ENCODE measurements around the gene VEPH1.

The VEPH1 gene

DNA sequence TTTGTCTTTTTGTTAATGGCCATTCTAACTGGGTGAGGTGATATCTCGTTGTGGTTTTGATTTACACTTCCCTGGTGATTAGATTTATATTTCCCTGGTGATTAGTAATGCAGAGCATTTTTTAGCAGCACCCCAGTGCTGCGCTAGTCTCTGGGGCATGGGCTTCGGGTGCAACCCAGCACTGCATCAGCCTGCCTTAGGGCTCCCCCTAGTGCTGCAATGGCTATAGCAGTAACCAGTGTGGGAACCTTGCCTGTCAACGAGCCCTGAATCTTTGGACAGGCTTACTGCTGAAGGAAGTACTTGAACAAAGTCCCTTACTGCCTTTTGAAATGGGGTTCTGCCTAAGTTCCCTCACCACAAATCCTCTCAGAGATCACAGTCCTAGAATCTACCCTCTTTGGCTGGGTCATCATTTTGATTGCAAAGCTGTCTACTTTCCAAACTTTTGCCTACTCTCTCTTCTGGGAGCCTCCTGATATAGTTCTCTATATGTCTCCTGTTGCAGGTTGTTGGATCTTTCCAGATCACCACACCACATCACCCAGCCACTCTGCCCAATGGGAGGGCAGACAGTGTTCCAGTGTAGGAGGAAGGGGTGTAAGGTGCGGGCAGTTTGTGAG is 264.0 kb downstream of the VEPH1 start:
- Histone ChIP-seq H3K27ac (ENCODE audit: low read depth, low read length) (no peak overlapping the region), H3K9me3 (ENCODE audit: control insufficient read depth, insufficient read depth, low read length) (no peaks in the 10 kb centered on the region), H3K27me3 (ENCODE audit: control insufficient read depth, insufficient read depth, low read length) (no peaks in the 10 kb centered on the region), H3K4me1 (ENCODE audit: control insufficient read depth, insufficient read depth, low read length) (no peaks in the 10 kb centered on the region), H3K36me3 (ENCODE audit: control insufficient read depth, insufficient read depth, low read length) (no peaks in the 10 kb centered on the region), H3K4me3 (ENCODE audit: low read depth, low read length) (no peak overlapping the region), H3K9ac (ENCODE audit: low read depth, low read length) (no peak overlapping the region)

DNA sequence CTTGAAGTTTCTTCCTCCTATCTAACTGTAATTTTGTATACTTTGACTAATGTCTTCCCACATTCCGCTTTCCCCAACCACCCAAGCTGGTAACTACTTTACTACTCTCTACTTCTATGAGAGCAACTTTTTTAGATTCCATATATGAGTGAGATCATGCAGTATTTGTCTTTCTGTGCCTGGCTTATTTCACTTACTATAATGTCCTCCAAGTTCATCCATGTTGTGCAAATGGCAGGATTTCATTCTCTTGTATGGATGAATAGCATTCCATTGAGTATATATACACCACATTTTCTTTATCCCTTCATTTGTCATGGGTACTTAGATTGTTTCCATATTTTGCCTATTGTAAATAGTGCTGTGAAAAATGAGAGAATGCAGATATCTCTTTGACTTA is 264.8 kb downstream of the VEPH1 start:
- no peaks in the 10 kb centered on the region for H3K27me3 ChIP-seq (ENCODE audit: control insufficient read depth, insufficient read depth, low read length)
- no peaks in the 10 kb centered on the region for H3K9me3 ChIP-seq (ENCODE audit: control insufficient read depth, insufficient read depth, low read length)
- H3K4me3 ChIP-seq (ENCODE audit: low read depth, low read length) = no peak overlapping the region
- H3K4me1 ChIP-seq (ENCODE audit: control insufficient read depth, insufficient read depth, low read length) = no peaks in the 10 kb centered on the region
- no peak overlapping the region for H3K9ac ChIP-seq (ENCODE audit: low read depth, low read length)
- no peak overlapping the region for H3K27ac ChIP-seq (ENCODE audit: low read depth, low read length)
- H3K36me3 ChIP-seq (ENCODE audit: control insufficient read depth, insufficient read depth, low read length) = no peaks in the 10 kb centered on the region

DNA sequence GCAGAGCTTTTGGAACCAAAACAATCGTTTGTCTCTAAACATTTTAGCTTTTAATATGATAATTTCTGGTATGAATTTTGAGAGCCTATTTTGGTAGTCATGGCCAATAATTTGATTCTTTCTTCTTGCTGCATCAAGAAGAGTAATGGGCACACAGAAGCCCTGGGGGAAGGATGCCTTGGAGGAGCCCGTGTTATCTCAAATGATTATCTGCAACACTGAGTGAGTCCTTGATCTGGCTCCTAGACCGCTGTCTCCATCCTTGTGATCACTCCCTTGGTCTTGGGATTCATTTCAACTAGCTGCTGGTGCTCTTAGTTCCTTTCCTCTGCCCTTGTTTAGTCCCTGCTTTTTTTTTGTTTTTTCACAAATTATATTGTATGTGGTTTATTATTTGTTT is 265.3 kb downstream of the VEPH1 start:
- H3K4me3 ChIP-seq (ENCODE audit: low read depth, low read length) = no peak overlapping the region
- no peaks in the 10 kb centered on the region for H3K4me1 ChIP-seq (ENCODE audit: control insufficient read depth, insufficient read depth, low read length)
- no peaks in the 10 kb centered on the region for H3K27me3 ChIP-seq (ENCODE audit: control insufficient read depth, insufficient read depth, low read length)
- H3K27ac ChIP-seq (ENCODE audit: low read depth, low read length) = no peak overlapping the region
- no peak overlapping the region for H3K9ac ChIP-seq (ENCODE audit: low read depth, low read length)
- no peaks in the 10 kb centered on the region for H3K36me3 ChIP-seq (ENCODE audit: control insufficient read depth, insufficient read depth, low read length)
- H3K9me3 ChIP-seq (ENCODE audit: control insufficient read depth, insufficient read depth, low read length) = no peaks in the 10 kb centered on the region

DNA sequence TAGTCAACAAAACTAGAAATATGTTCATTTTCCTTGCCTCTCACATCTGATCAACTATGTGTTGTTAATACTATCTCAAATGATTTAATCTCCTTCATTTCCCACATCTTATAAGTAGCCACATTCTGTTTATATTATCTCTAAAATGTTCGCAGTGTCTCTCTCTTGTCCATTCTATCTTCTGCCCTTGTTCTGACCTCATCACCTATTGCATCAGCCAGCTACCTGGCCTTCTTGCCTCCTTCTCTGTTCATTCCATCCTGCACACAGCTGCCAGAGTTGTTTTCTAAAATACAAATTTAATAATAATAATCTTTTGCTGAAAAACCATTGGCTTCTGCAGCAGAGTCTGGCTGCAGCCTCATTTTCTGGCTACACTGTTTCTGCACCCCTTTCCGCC is 267.9 kb downstream of the VEPH1 start:
- H3K9me3 ChIP-seq (ENCODE audit: control insufficient read depth, insufficient read depth, low read length) = no peaks in the 10 kb centered on the region
- H3K36me3 ChIP-seq (ENCODE audit: control insufficient read depth, insufficient read depth, low read length) = no peaks in the 10 kb centered on the region
- no peaks in the 10 kb centered on the region for H3K27me3 ChIP-seq (ENCODE audit: control insufficient read depth, insufficient read depth, low read length)
- no peak overlapping the region for H3K4me3 ChIP-seq (ENCODE audit: low read depth, low read length)
- H3K9ac ChIP-seq (ENCODE audit: low read depth, low read length) = no peak overlapping the region
- H3K4me1 ChIP-seq (ENCODE audit: control insufficient read depth, insufficient read depth, low read length) = no peaks in the 10 kb centered on the region
- no peak overlapping the region for H3K27ac ChIP-seq (ENCODE audit: low read depth, low read length)

- Histone ChIP-seq H3K4me3 (ENCODE audit: low read depth, low read length) (no peak overlapping the region), H3K27ac (ENCODE audit: low read depth, low read length) (no peak overlapping the region), H3K27me3 (ENCODE audit: control insufficient read depth, insufficient read depth, low read length) (no peaks in the 10 kb centered on the region), H3K36me3 (ENCODE audit: control insufficient read depth, insufficient read depth, low read length) (no peaks in the 10 kb centered on the region), H3K9me3 (ENCODE audit: control insufficient read depth, insufficient read depth, low read length) (no peaks in the 10 kb centered on the region), H3K9ac (ENCODE audit: low read depth, low read length) (no peak overlapping the region), H3K4me1 (ENCODE audit: control insufficient read depth, insufficient read depth, low read length) (no peaks in the 10 kb centered on the region)
Observed at GRCh38 chr3:157233923-157234322, 269.3 kb downstream of the VEPH1 start.

- H3K9ac ChIP-seq (ENCODE audit: low read depth, low read length) = no peak overlapping the region
- no peaks in the 10 kb centered on the region for H3K4me1 ChIP-seq (ENCODE audit: control insufficient read depth, insufficient read depth, low read length)
- no peaks in the 10 kb centered on the region for H3K36me3 ChIP-seq (ENCODE audit: control insufficient read depth, insufficient read depth, low read length)
- H3K9me3 ChIP-seq (ENCODE audit: control insufficient read depth, insufficient read depth, low read length) = no peaks in the 10 kb centered on the region
- H3K4me3 ChIP-seq (ENCODE audit: low read depth, low read length) = no peak overlapping the region
- H3K27me3 ChIP-seq (ENCODE audit: control insufficient read depth, insufficient read depth, low read length) = no peaks in the 10 kb centered on the region
- no peak overlapping the region for H3K27ac ChIP-seq (ENCODE audit: low read depth, low read length)
Observed at GRCh38 chr3:157232141-157232540, 271.1 kb downstream of the VEPH1 start.

GRCh38 chr3:157231071-157231470 is 272.1 kb downstream of the VEPH1 start:
- no peaks in the 10 kb centered on the region for H3K36me3 ChIP-seq (ENCODE audit: control insufficient read depth, insufficient read depth, low read length)
- H3K27me3 ChIP-seq (ENCODE audit: control insufficient read depth, insufficient read depth, low read length) = no peaks in the 10 kb centered on the region
- no peaks in the 10 kb centered on the region for H3K9me3 ChIP-seq (ENCODE audit: control insufficient read depth, insufficient read depth, low read length)
- no peak overlapping the region for H3K27ac ChIP-seq (ENCODE audit: low read depth, low read length)
- H3K9ac ChIP-seq (ENCODE audit: low read depth, low read length) = no peak overlapping the region
- H3K4me1 ChIP-seq (ENCODE audit: control insufficient read depth, insufficient read depth, low read length) = no peaks in the 10 kb centered on the region
- H3K4me3 ChIP-seq (ENCODE audit: low read depth, low read length) = no peak overlapping the region

- Histone ChIP-seq H3K4me1 (ENCODE audit: control insufficient read depth, insufficient read depth, low read length) (no peaks in the 10 kb centered on the region), H3K9ac (ENCODE audit: low read depth, low read length) (no peak overlapping the region), H3K9me3 (ENCODE audit: control insufficient read depth, insufficient read depth, low read length) (no peaks in the 10 kb centered on the region), H3K4me3 (ENCODE audit: low read depth, low read length) (no peak overlapping the region), H3K27me3 (ENCODE audit: control insufficient read depth, insufficient read depth, low read length) (no peaks in the 10 kb centered on the region), H3K27ac (ENCODE audit: low read depth, low read length) (no peak overlapping the region), H3K36me3 (ENCODE audit: control insufficient read depth, insufficient read depth, low read length) (no peaks in the 10 kb centered on the region)
Observed at GRCh38 chr3:157226173-157226847, 276.9 kb downstream of the VEPH1 start.

GRCh38 chr3:157225001-157225400 is 278.2 kb downstream of the VEPH1 start:
- no peaks in the 10 kb centered on the region for H3K9me3 ChIP-seq (ENCODE audit: control insufficient read depth, insufficient read depth, low read length)
- no peaks in the 10 kb centered on the region for H3K4me1 ChIP-seq (ENCODE audit: control insufficient read depth, insufficient read depth, low read length)
- no peaks in the 10 kb centered on the region for H3K27me3 ChIP-seq (ENCODE audit: control insufficient read depth, insufficient read depth, low read length)
- no peak overlapping the region for H3K27ac ChIP-seq (ENCODE audit: low read depth, low read length)
- H3K36me3 ChIP-seq (ENCODE audit: control insufficient read depth, insufficient read depth, low read length) = no peaks in the 10 kb centered on the region
- no peak overlapping the region for H3K9ac ChIP-seq (ENCODE audit: low read depth, low read length)
- no peak overlapping the region for H3K4me3 ChIP-seq (ENCODE audit: low read depth, low read length)

GRCh38 chr3:157220883-157221282 is 282.3 kb downstream of the VEPH1 start:
- Histone ChIP-seq H3K36me3 (ENCODE audit: control insufficient read depth, insufficient read depth, low read length) (no peaks in the 10 kb centered on the region), H3K27ac (ENCODE audit: low read depth, low read length) (no peak overlapping the region), H3K4me3 (ENCODE audit: low read depth, low read length) (no peak overlapping the region), H3K27me3 (ENCODE audit: control insufficient read depth, insufficient read depth, low read length) (no peaks in the 10 kb centered on the region), H3K9me3 (ENCODE audit: control insufficient read depth, insufficient read depth, low read length) (no peaks in the 10 kb centered on the region), H3K9ac (ENCODE audit: low read depth, low read length) (no peak overlapping the region), H3K4me1 (ENCODE audit: control insufficient read depth, insufficient read depth, low read length) (no peaks in the 10 kb centered on the region)

DNA sequence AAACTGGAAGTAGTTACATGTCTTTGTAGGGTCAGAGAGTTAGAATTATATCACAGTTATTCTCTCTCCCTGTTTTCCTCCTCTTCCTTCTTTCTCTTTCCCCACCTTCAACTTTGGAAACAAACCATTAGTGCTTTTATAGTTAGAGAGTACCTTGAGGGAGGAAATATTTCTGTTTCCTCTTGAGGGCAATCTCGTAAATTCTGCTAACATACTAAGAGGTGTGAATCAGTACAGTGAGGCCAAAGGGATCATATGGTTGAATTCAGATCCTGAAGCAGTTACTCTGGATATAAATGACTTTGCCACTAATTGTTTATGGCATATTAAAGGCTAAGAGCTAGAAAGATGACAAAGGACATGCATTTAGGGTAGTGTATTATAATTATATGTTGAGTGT is 283.0 kb downstream of the VEPH1 start:
- Histone ChIP-seq H3K4me1 (ENCODE audit: control insufficient read depth, insufficient read depth, low read length) (no peaks in the 10 kb centered on the region), H3K4me3 (ENCODE audit: low read depth, low read length) (no peak overlapping the region), H3K9ac (ENCODE audit: low read depth, low read length) (no peak overlapping the region), H3K36me3 (ENCODE audit: control insufficient read depth, insufficient read depth, low read length) (no peaks in the 10 kb centered on the region), H3K9me3 (ENCODE audit: control insufficient read depth, insufficient read depth, low read length) (no peaks in the 10 kb centered on the region), H3K27ac (ENCODE audit: low read depth, low read length) (no peak overlapping the region), H3K27me3 (ENCODE audit: control insufficient read depth, insufficient read depth, low read length) (no peaks in the 10 kb centered on the region)
